Osteocyte (in vitro differentiated cells): ENCODE results near the gene NDUFB11. TPM values are rescaled to one million over a fixed set of nuclear protein-coding genes. Genes with fewer than 3 reads are reported as not detected.
A peak's percentile ranks its signal among the peaks of the same experiment; 100 is the strongest.

Experiments
- DNase-seq: peaks from one replicate; pipeline ENCODE4 v3.0.0; 2021; ENCODE audit warnings: mixed read lengths; ENCODE audit not compliant: unreplicated experiment; ENCODE audit errors: extremely low spot score
- H3K27ac Mint-ChIP-seq: one replicate; pipeline ENCODE4 v1.8.0; 2021; ENCODE audit warnings: mild to moderate bottlenecking, mixed read lengths; ENCODE audit not compliant: unreplicated experiment
- H3K27me3 Mint-ChIP-seq: one replicate; pipeline ENCODE4 v1.8.0; 2021; ENCODE audit warnings: mixed read lengths; ENCODE audit not compliant: unreplicated experiment
- H3K36me3 Mint-ChIP-seq: one replicate; pipeline ENCODE4 v1.8.0; 2021; ENCODE audit warnings: mixed read lengths; ENCODE audit not compliant: unreplicated experiment
- H3K4me1 Mint-ChIP-seq: one replicate; pipeline ENCODE4 v1.8.0; 2021; ENCODE audit warnings: mixed read lengths; ENCODE audit not compliant: unreplicated experiment
- H3K4me3 Mint-ChIP-seq: one replicate; pipeline ENCODE4 v1.8.0; 2021; ENCODE audit warnings: mild to moderate bottlenecking, moderate library complexity, mixed read lengths; ENCODE audit not compliant: unreplicated experiment
- H3K9me3 Mint-ChIP-seq: one replicate; pipeline ENCODE4 v1.8.0; 2021; ENCODE audit warnings: mixed read lengths; ENCODE audit not compliant: unreplicated experiment
- CTCF ChIP-seq: fragments of 200-600 bp; sonication (generic); IDR thresholded peaks from 2 replicates; pipeline ENCODE4 v1.5.0; 2021; ENCODE audit warnings: antibody characterized with exemption, mild to moderate bottlenecking, moderate library complexity
- total RNA-seq: library from RNA; stranded (reverse); gene quantifications from 2 replicates; pipeline ENCODE4 v1.2.1, GENCODE V29; 2021

The NDUFB11 gene
- total RNA-seq, 1 donor from 2014 or later: 83.6 TPM

DNA sequence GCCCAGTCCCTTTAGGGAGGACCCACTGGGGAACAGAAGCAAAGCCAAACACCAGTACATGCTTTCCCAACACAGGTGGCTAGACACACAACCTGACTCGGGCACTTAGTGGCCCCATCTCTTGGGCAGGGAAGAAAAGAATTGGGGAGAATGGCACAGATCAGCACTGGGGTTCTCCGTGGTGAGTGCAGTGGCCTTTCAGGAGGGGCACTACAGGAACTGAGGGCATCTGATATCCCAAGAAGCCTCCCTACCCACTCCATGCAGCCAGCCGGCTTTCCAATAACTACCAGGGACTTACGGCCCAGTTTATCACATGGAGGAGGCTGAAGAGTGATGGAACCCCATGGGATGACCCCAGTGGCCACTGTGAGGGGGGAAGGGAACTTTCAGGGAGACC, 43.3 kb downstream of the NDUFB11 start:
- TF ChIP-seq CTCF: no peak
- H3K4me3 Mint-ChIP-seq: no peak overlapping the region
- H3K27ac Mint-ChIP-seq: no peak overlapping the region
- no peaks in the 10 kb centered on the region for H3K27me3 Mint-ChIP-seq
- DNase-seq: peak; percentile 69
- peaks cover 5% of the 10 kb centered on the region for H3K9me3 Mint-ChIP-seq
- H3K4me1 Mint-ChIP-seq: no peaks in the 10 kb centered on the region
- H3K36me3 Mint-ChIP-seq: no peaks in the 10 kb centered on the region

- no peak for TF ChIP-seq CTCF
- no peaks in the 10 kb centered on the region for H3K4me1 Mint-ChIP-seq
- no peaks in the 10 kb centered on the region for H3K36me3 Mint-ChIP-seq
- H3K4me3 Mint-ChIP-seq: no peak overlapping the region
- peaks cover 5% of the 10 kb centered on the region for H3K9me3 Mint-ChIP-seq
- no peaks in the 10 kb centered on the region for H3K27me3 Mint-ChIP-seq
- no peak overlapping the region for H3K27ac Mint-ChIP-seq
- peak; percentile 23 for DNase-seq
These were observed 46.0 kb downstream of the NDUFB11 start for GRCh38 chrX:47098338-47099094.

DNA sequence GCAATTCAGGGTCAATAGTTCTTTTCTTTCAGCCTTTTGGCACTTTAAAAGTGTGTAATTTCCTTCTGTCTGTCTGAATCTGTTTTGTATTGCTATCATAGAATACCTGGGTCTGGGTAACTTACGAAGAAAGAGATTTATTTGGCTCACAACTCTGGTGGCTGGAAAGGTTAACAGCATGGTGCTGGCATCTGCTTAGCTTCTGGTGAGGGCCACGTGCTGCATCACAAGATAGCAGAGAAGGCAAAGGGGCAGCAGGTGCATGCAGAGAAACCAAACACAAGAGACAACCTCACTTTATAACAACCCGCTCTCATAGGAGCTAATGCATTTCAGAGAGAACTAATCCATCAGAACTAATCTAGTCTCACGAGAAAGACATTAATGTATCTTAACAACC, 47.5 kb downstream of the NDUFB11 start:
- Mint-ChIP-seq H3K27me3 (no peaks in the 10 kb centered on the region), H3K36me3 (no peaks in the 10 kb centered on the region), H3K27ac (no peak overlapping the region), H3K4me3 (no peak overlapping the region), H3K4me1 (no peaks in the 10 kb centered on the region), H3K9me3 (peaks cover 5% of the 10 kb centered on the region)
- peak; percentile 36 for DNase-seq
- no peak for TF ChIP-seq CTCF

GRCh38 chrX:47093860-47094259, 50.6 kb downstream of the NDUFB11 start:
- peak; percentile 53 for DNase-seq
- Mint-ChIP-seq H3K36me3 (no peaks in the 10 kb centered on the region), H3K27ac (no peak overlapping the region), H3K4me1 (no peaks in the 10 kb centered on the region), H3K27me3 (no peaks in the 10 kb centered on the region), H3K4me3 (no peak overlapping the region), H3K9me3 (no peaks in the 10 kb centered on the region)
- TF ChIP-seq CTCF: no peak

DNA sequence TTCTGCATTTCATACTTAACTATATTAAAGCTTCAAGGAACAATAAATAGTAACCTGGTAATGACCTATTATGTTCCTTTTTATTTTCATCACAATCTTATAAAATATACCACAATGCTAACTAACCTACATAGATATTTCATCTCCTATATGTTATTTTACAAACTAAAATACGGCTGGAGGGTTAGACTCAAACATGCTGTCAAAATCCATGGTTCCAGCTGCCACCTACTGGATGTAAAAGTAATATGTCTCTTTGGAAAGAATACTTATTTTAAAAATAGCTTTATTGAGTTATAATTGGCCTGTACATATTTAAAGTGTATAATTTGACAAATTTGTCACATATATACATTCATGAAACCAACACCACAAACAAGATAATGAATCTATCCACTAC, 51.3 kb downstream of the NDUFB11 start:
- no peaks in the 10 kb centered on the region for H3K27me3 Mint-ChIP-seq
- TF ChIP-seq CTCF: peak; percentile 60
- H3K36me3 Mint-ChIP-seq: no peaks in the 10 kb centered on the region
- no peak for DNase-seq
- no peaks in the 10 kb centered on the region for H3K9me3 Mint-ChIP-seq
- H3K27ac Mint-ChIP-seq: no peak overlapping the region
- no peaks in the 10 kb centered on the region for H3K4me1 Mint-ChIP-seq
- no peak overlapping the region for H3K4me3 Mint-ChIP-seq

Other genes with a start within 250 kb of the NDUFB11 start
- gene JADE3, start 232.3 kb downstream of the NDUFB11 start, total RNA-seq: 11.2 and 14.0 TPM in 2 replicates
- gene RGN, start 66.3 kb downstream of the NDUFB11 start, total RNA-seq: 0.18 TPM in 1 of 2 replicates, not detected in the other
- gene RBM10, start 519 bp upstream of the NDUFB11 start, total RNA-seq: 36.9 and 37.6 TPM in 2 replicates
- 347 and 350 TPM in 2 replicates for gene UBA1, start 49.1 kb upstream of the NDUFB11 start, total RNA-seq
- gene CDK16, start 74.0 kb upstream of the NDUFB11 start, total RNA-seq: 174 and 177 TPM in 2 replicates
- gene USP11, start 88.3 kb upstream of the NDUFB11 start, total RNA-seq: 194 and 203 TPM in 2 replicates
- 0.13 and 0.16 TPM in 2 replicates for gene ZNF157, start 225.9 kb upstream of the NDUFB11 start, total RNA-seq